Kidney tubule cell (primary cell): Measurements from ENCODE around the gene CCDC68.
A peak's percentile ranks its signal among the peaks of the same experiment; 100 is the strongest.

ENCODE experiments used
- DNase-seq: peaks from one replicate; pipeline ENCODE4 v3.0.0-alpha.2; 2018; ENCODE audit warnings: low spot score

The CCDC68 gene

DNA sequence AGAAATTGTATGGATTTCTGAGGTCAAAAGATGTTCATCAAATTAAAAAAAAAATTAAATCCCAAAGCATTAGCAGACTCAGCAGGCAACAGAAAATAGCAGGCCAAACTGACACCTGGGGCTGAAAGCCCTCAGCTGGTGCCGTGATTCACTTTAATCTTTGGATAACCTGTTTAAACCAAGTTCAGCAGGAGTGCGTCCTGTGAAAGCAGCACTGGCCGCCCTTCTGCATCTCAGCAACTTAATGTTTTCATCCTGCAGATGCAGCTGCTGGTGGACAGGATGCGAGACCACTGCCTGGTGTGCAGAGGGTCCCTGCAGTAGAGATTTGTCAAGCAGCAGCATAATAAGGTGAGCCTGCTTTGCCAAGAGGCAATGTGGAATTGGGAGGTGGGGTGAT lies 41.2 kb downstream of the CCDC68 start:
- no peak for DNase-seq

- no peak for DNase-seq
These were observed 42.8 kb downstream of the CCDC68 start for GRCh38 chr18:54916507-54916906.

- no peak for DNase-seq
These were observed 44.4 kb downstream of the CCDC68 start for GRCh38 chr18:54914816-54915215.

DNA sequence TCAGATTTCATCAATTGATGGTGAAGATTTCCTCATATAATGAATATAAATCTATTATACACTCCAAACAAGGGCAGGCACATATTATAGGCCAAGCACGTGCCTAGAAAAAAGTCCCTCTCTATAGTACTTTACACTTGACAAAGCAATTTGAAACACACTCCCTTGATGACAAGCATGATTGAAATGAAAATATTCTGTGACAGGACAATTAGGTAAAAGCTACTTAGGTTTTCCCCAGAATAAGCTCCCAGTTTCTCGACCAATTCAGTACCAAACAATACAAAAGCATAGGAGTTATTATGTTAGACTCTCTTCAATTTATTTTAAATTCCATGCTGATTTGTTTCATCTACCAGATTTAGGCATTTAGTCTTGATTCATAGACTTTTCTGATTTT lies 47.7 kb downstream of the CCDC68 start:
- DNase-seq, result no peak

DNA sequence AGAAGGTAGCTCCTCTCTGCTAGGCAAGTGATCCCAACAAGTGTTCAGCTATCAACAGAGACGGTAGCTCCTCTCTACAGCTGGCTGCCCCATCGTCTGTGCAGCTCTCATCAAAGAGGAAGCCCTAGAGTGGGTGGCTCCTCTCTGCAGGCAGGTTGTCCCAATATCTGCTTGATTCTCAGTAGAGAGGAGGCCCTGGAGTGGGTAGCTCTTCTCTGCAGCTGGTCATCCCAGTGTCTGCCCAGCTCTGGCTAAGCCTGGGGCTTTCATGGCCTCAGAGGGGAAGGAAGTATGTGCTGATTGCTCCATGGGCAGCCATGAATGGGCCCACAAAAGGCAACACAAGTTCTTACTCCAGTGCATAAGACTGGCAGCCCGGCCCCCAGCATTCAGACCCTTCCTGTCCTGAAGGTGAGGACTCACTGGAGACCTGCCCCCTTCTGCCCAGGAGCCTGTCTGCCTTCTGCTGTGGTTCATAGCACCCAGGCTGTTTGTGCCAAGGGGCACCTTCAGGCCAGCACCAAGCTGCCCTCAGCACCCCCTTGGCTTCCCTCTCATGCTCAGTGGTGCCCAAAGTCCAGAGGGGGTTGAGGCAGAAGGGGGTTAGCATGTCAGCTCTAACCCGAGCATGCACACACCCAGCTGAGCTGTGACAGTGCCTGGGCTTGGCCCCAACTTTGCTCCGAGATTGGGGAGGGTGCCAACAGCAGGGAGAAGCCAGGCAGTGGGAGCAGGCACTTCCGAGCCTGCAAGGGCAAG lies 48.9 kb downstream of the CCDC68 start:
- no peak for DNase-seq

- no peak for DNase-seq
These were observed 49.7 kb downstream of the CCDC68 start for GRCh38 chr18:54909538-54909937.

- no peak for DNase-seq
These were observed 52.7 kb downstream of the CCDC68 start for GRCh38 chr18:54906331-54907185.

DNA sequence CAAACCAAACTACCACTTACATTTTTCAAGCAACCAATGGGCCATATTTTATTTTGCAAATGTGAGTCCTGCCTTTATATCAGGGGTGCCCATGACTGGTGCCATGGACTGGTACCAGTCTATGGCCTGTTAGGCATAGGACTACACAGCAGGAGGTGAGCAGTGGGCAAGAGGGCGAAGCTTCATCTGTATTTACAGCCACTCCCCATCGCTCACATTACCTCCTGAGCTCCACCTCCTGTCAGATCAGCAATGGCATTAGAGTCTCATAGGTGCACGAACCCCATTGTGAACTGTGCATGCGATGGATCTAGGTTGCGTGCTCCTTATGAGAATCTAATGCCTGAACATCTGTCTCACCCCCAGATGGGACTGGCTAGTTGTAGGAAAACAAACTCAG lies 53.6 kb downstream of the CCDC68 start:
- DNase-seq, result no peak

DNA sequence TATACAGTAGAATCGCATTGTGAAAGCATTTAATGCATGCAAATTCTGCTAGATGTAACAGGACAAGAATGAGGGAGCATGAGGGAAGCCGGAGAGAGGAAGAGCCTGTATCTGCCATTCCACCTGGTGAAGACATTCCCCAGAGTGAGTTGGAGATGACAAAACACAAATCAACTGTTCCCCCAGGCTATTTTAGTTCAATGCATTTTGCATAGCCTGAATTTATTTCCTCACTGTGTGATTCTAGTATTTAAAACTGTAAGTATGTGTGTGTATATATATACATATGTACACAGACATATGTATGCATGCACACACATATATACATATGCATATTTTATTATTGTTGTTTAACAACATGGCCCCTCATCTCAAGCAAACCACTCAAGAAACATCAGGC lies 54.7 kb downstream of the CCDC68 start:
- DNase-seq, result no peak

DNA sequence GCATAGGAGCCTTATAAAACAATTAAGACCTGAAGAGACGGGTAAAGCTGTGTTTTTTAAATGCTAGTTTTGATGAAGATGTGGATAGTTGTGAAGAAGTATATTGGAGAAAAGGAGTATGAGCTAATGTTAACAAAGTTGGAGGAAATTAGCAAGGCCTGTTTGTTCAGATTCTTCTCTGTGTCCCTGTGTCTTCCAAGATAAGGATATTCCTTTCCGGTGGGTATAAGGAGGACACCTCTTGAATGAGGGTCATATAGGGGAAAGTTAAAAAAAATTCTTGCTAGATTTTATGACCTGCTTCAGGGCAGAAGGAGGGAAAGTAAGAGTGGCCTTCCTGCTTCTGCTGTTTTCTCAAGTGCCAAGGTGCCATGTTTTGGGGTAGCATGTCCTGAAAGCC lies 59.0 kb downstream of the CCDC68 start:
- no peak for DNase-seq

DNA sequence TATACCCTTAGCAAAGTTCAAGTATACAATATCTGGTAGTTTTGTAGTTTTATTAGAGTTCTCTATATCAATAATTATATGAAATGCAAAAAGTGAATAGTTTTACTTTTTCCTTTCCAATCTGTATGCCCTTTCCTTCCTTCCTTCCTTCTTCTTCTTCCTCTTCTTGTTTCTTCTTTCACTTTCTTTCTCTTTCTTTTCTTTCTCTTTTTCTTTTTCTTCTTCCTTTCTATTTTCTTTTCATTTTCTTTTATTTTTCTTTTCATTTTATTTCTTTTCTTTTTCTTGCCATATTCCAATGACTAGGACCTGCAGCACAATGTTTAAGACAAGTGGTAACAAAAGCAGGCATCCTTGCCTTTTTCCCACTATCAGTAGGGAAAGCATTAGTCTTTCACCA lies 59.8 kb downstream of the CCDC68 start:
- DNase-seq, result no peak

- DNase-seq, result no peak
These were observed 70.3 kb downstream of the CCDC68 start for GRCh38 chr18:54888933-54889332.

- DNase-seq, result no peak
These were observed 70.9 kb downstream of the CCDC68 start for GRCh38 chr18:54888378-54888777.

GRCh38 chr18:54883816-54884604 lies 75.3 kb downstream of the CCDC68 start:
- DNase-seq, result peak; percentile 55

DNA sequence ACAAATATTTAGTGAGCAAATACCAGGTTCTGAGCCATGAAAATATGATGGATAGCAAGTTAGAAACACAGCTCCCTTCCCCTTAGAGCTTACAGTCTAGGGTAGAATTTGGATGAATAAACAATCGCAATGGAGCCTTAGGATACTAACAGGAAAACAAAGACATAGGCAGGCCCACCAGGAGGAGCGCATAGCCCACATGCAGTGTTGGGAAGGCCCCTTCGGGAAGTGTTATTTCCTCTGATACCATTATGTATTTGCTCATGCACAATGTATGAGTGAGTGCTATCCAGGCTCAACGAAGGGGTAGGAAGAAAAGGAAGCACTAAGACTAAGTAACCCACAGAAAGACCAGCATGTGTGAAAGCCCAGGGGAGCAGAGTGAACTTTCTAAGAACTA lies 76.9 kb downstream of the CCDC68 start:
- no peak for DNase-seq

GRCh38 chr18:54881229-54881768 lies 78.0 kb downstream of the CCDC68 start:
- DNase-seq, result no peak

DNA sequence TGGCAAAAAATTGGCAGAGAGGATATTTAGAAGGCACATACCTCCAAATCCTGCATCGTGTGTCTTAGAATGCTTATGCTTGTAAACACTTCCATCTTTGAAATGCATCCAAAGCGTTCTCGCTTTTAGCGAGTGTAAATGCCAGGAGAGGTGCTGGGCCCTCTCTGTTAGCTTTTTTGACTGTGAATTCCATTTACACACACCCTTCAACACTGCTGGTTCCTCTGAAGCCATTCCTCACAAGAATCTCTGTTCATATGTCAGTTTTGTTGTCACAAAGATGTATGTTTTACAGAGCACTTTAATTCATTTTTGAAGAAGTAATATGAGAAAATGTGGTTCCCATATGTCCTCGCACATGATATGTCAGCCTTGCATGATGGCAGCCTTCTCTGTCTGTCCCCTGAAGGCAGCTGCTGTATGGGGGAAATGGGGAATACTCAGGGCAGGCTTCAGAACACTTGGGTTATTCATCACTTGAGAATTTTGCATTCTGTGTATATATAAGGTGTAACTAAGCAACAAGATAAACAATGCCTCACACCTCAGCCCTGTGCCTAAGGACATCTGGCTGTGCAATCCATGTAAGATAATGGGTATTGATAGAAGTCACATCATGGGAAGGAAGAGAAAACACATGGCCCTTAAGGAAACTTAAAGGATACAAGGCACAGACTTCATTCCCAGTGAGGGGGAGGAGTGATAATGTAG lies 78.7 kb downstream of the CCDC68 start:
- peak; percentile 5 for DNase-seq

DNA sequence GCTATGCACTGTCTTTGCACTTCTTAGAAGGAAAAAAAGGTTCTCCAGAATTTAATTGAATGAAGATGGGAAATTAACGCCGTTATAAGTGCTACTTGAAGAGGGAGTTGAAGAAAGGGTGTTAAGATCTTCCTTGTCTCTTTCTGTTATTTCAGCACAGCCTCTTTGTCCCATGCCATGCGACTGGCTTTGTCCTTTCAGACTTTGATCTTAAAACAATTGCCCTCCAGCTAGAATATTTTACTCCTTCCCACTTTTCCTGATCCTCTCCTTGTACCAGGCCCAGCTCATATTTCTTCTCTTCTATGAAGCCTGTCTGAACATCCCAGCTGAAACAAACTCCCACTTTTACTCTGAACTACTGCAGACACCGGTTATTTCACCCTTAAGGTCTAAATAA lies 79.6 kb downstream of the CCDC68 start:
- DNase-seq, result no peak

- no peak for DNase-seq
These were observed 80.5 kb downstream of the CCDC68 start for GRCh38 chr18:54878659-54879358.

GRCh38 chr18:54878159-54878622 lies 81.1 kb downstream of the CCDC68 start:
- DNase-seq, result no peak

- peak; percentile 17 for DNase-seq
These were observed 82.2 kb downstream of the CCDC68 start for GRCh38 chr18:54877076-54877475.
